Lung (tissue), 12 donors: ENCODE results near the gene SPIRE1. TPM values are rescaled to one million over a fixed set of nuclear protein-coding genes. Genes with fewer than 3 reads are reported as not detected.

Experiments used
- ATAC-seq: fragments of 200-7000 bp; cut with Tn5 transposase; one replicate; pipeline ENCODE4 v1.9.1; 2020; ENCODE audit warnings: moderate number of reproducible peaks; ENCODE audit not compliant: insufficient read depth, low FRiP score
- DNase-seq, 3 donors: peaks; one replicate each; pipeline ENCODE4 v3.0.0-alpha.2; 2013 to 2017
- H3K27ac ChIP-seq, 2 donors: one replicate each; pipeline ENCODE4 v1.5.1; 2013; ENCODE audit warnings: mild to moderate bottlenecking in 2 of 2, moderate library complexity in 2 of 2, control low read depth in 1 of 2, inconsistent platforms in 1 of 2, low read depth in 1 of 2, low read length in 1 of 2
- H3K27me3 ChIP-seq, 3 donors: one replicate each; pipeline ENCODE4 v1.5.1; 2013; ENCODE audit warnings: low read length in 2 of 3; ENCODE audit not compliant: control insufficient read depth in 3 of 3, insufficient read depth in 3 of 3
- H3K36me3 ChIP-seq, 4 donors: one replicate each; pipeline ENCODE4 v1.5.1; 2013; ENCODE audit warnings: low read length in 4 of 4, mild to moderate bottlenecking in 1 of 4, moderate library complexity in 1 of 4; ENCODE audit not compliant: control insufficient read depth in 4 of 4, insufficient read depth in 4 of 4
- H3K4me1 ChIP-seq, 5 donors: one replicate each; pipeline ENCODE4 v1.5.1; 2013; ENCODE audit warnings: low read length in 5 of 5, mild to moderate bottlenecking in 2 of 5, moderate library complexity in 1 of 5; ENCODE audit not compliant: control insufficient read depth in 5 of 5, insufficient read depth in 5 of 5
- H3K4me3 ChIP-seq: one replicate; pipeline ENCODE4 v1.5.1; 2013; ENCODE audit warnings: mild to moderate bottlenecking, control low read depth, moderate library complexity
- H3K9ac ChIP-seq, 2 donors: one replicate each; pipeline ENCODE4 v1.5.1; 2013; ENCODE audit warnings: low read length in 2 of 2, control low read depth in 1 of 2; ENCODE audit not compliant: insufficient read depth in 1 of 2
- H3K9me3 ChIP-seq, 4 donors: one replicate each; pipeline ENCODE4 v1.5.1; 2013; ENCODE audit warnings: low read length in 3 of 4, mild to moderate bottlenecking in 1 of 4, moderate library complexity in 1 of 4; ENCODE audit not compliant: control insufficient read depth in 4 of 4, insufficient read depth in 3 of 4
- CTCF ChIP-seq: IDR thresholded peaks from 2 replicates; pipeline ENCODE4 v1.5.1; 2012; ENCODE audit warnings: mild to moderate bottlenecking; ENCODE audit errors: control extremely low read depth, extremely low read depth
- WGBS, 2 donors: extraction: QIAGEN DNeasy Blood & Tissue Kit; methylation state at CpG; one replicate each; pipeline ENCODE4 v1.1.7; 2013; 5-methylcytosine and 5-hydroxymethylcytosine counted together
- polyA plus RNA-seq, 2 donors: library from polyadenylated mRNA; stranded (reverse); fragments of 200-250 nt; gene quantifications; one replicate each; pipeline ENCODE4 v1.2.1, GENCODE V29; 2013
- total RNA-seq, 2 donors: library from RNA; depleted of rRNA in 1 of 2; stranded (reverse); fragments of >200 nt in 1 of 2; gene quantifications; one replicate each; pipeline ENCODE4 v1.2.1, GENCODE V29; 2014 to 2021
- donor health status: control.
- donor health status: control.
- donor health status: Bipolar disorder and iron deficiency.
- donor health status: healthy.
- donor health status: DM: yes; HTN: yes; CAD: no.

The SPIRE1 gene
- total and polyA plus RNA-seq, 4 donors, result 8.7 to 34.0 (median 14.8) TPM

GRCh38 chr18:12497296-12497695, 160.6 kb downstream of the SPIRE1 start:
- H3K4me3 ChIP-seq, result no peak overlapping the region
- H3K4me1 ChIP-seq, result no peaks in the 10 kb centered on the region
- no peaks in the 10 kb centered on the region for H3K9me3 ChIP-seq
- no peak overlapping the region for H3K9ac ChIP-seq
- peaks cover 0 to 16% (median 7%) of the 10 kb centered on the region in 4 donors for H3K36me3 ChIP-seq
- no peak for TF ChIP-seq CTCF
- no peak for ATAC-seq
- no peak for DNase-seq
- WGBS, 2 donors, result 58 to 59% methylated on average over 2 of the region's 2 CpGs
- H3K27ac ChIP-seq, result no peak overlapping the region
- no peaks in the 10 kb centered on the region for H3K27me3 ChIP-seq

GRCh38 chr18:12492907-12493306, 165.0 kb downstream of the SPIRE1 start:
- WGBS, 2 donors, result 92 to 96% methylated on average over 5 of the region's 5 CpGs
- no peaks in the 10 kb centered on the region for H3K9me3 ChIP-seq
- ATAC-seq, result no peak

GRCh38 chr18:12491611-12492435, 166.1 kb downstream of the SPIRE1 start:
- H3K36me3 ChIP-seq, result peaks cover 8 to 22% (median 14%) of the 10 kb centered on the region in 4 donors
- no peaks in the 10 kb centered on the region for H3K9me3 ChIP-seq
- no peaks in the 10 kb centered on the region for H3K4me1 ChIP-seq
- no peak overlapping the region for H3K4me3 ChIP-seq
- H3K9ac ChIP-seq, result no peak overlapping the region
- no peak for ATAC-seq
- DNase-seq, result no peak
- WGBS, 2 donors, result 84 to 92% methylated on average over 9 of the region's 9 CpGs
- no peak for TF ChIP-seq CTCF
- no peak overlapping the region for H3K27ac ChIP-seq
- H3K27me3 ChIP-seq, result no peaks in the 10 kb centered on the region

More at GRCh38 chr18:12492907-12493306, 165.0 kb downstream of the SPIRE1 start:
- Histone ChIP-seq H3K9ac (no peak overlapping the region), H3K4me3 (no peak overlapping the region), H3K27me3 (no peaks in the 10 kb centered on the region), H3K27ac (no peak overlapping the region), H3K36me3 (peaks cover 8 to 22% (median 14%) of the 10 kb centered on the region in 4 donors), H3K4me1 (no peaks in the 10 kb centered on the region)
- no peak for TF ChIP-seq CTCF
- DNase-seq, result no peak
